CD4-positive, alpha-beta T cell treated with Interleukin-1 beta for 1 hour (primary cell): ENCODE results near the gene ALCAM.
"Not testable (repeated sequence)": the region's sequence is repeated elsewhere in the genome, so short reads cannot be mapped to it uniquely, and the experiment has no call there.

Source experiments
- DNase-seq, 2 donors: peaks; one replicate each; pipeline ENCODE4 v3.0.0-alpha.2; 2020 to 2022

The ALCAM gene

GRCh38 chr3:105537371-105538080, 170.8 kb downstream of the ALCAM start:
- no peak for DNase-seq

- DNase-seq, result no peak
These were observed 171.8 kb downstream of the ALCAM start for GRCh38 chr3:105538483-105538882.

GRCh38 chr3:105539897-105540296, 173.2 kb downstream of the ALCAM start:
- no peak for DNase-seq

- DNase-seq, result no peak
These were observed 175.7 kb downstream of the ALCAM start for GRCh38 chr3:105542282-105543019.

GRCh38 chr3:105545051-105545450, 178.3 kb downstream of the ALCAM start:
- no peak for DNase-seq

GRCh38 chr3:105553851-105554250, 187.1 kb downstream of the ALCAM start:
- DNase-seq, result no peak

DNA sequence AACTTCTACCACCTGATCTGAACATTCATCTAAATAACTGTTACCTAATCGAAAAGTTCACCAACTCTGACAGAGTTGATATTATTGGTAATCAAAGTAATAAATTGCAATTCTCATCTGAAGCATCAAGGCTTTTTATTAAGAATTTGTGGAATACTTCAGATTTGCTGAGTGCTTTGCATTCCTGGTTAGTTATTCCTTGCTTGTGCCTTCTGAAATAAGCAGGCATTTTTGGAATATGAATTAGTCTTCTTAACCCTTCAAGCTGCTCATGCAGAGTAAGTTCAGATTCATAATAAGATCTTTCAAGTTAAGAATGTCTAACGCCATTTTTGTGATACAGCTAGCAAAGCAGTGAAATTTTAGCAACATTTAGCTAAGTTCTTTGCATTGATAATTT, 188.5 kb downstream of the ALCAM start:
- DNase-seq, result no peak

DNA sequence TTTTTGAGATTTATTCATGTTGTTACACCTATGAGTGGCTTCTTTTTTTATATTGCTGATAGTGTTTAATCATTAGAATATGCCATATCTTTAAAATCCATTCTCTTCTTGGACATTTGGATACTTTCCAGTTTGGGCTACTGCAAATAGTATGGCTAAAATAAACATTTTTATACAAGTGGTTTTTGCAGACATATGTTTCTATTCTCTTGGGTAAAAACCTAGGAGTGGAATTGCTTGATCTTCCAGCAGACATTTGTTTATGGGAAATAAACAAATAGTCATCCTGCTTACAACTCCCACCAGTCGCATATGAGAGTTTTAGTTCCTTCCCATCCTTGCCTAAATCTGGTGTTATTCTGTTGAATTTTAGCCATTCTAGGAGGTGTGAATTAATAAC, 193.1 kb downstream of the ALCAM start:
- DNase-seq, result no peak

- DNase-seq, result no peak
These were observed 195.2 kb downstream of the ALCAM start for GRCh38 chr3:105561876-105562275.

- no peak for DNase-seq
These were observed 198.0 kb downstream of the ALCAM start for GRCh38 chr3:105564546-105565288.

DNA sequence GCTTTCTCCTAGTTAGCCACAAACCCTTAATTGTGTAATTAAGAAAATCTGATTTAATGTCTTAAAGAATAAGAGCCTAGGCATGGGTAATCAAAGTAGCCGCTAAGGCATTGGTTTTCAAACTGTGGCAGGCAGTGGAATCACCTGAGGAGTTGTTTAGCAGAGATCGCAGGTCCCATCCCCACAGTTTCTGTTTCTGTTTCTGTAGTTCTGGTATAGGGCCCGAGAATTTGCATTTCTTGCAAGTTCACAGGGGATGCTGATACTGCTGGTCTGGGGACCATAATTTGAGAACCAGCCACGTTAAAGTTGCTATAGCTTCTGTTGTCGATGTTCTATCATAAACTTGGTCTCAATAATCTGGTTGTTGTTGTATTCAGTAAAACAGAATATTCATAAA, 204.3 kb downstream of the ALCAM start:
- DNase-seq, result no peak

DNA sequence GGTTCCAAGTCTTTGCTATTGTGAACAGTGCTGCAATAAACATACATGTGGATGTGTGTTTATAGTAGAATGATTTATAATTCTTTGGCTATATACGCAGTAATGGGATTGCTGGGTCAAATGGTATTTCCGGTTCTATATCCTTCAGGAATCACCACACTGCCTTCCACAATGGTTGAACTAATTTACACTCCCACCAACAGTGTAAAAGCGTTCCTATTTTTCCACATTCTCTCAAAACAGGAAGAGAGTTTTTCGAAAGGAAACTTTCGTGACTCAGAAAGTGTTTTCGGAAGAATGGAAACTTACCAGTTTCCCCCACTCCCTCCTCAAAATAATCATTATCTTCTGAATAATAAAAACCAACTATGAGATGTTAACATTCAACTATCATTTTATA, 205.8 kb downstream of the ALCAM start:
- DNase-seq, result no peak

GRCh38 chr3:105579439-105579838, 212.7 kb downstream of the ALCAM start:
- no peak for DNase-seq

- no peak for DNase-seq
These were observed 213.7 kb downstream of the ALCAM start for GRCh38 chr3:105580296-105580965.

DNA sequence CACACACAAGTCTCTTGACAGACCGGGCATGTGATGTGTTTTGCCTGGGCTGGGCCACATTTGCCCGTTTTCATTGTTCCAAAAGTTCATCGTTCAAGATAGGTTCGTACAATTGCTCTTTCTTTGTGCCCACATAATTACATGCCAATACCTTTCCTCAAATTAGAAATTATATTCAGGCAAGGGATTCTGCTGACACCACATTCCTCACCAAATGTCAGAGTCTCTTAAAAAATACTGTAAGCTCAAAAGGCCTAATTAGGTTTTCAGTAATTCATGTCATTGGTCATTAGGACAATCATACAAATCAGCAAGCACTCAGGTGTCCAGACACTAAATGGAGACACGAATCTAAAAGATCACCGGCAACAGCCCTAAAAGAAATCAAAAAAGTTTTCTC, 215.3 kb downstream of the ALCAM start:
- no peak for DNase-seq

DNA sequence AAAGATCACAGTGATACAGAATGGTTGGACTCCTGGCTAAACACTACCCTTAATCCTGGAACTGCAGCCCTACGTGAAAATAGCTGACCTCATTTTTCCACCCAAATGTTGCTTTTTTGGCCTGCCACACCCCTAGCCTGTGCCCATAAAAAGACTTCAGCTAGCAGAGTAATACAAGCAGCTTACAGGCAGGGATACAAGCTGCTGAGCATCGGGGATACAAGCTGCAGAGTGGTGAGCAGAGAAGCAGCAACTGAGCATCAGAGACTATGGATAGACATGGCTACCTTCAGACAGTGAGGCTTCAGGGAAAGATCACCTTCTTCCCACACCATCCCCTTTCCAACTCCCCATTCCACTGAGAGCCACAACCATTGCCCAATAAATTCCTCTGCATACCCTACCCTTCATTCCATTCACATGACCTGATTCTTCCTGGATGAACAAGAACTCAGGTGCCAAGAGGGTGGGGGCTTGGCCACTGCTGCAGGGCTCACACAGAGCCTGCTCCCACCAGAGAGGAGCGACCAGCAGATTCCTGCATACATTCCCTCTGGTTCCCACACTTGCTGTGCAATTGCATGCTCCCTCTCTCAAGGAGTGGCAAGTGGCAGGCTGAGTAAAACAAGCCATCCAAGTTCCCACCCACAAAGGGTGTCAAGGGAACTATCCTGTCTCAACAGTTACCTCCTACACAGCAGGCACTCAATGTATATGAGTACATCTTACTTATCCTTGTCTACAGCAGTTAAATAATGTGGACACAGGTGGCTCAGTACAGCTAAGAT, 217.5 kb downstream of the ALCAM start:
- no peak for DNase-seq

DNA sequence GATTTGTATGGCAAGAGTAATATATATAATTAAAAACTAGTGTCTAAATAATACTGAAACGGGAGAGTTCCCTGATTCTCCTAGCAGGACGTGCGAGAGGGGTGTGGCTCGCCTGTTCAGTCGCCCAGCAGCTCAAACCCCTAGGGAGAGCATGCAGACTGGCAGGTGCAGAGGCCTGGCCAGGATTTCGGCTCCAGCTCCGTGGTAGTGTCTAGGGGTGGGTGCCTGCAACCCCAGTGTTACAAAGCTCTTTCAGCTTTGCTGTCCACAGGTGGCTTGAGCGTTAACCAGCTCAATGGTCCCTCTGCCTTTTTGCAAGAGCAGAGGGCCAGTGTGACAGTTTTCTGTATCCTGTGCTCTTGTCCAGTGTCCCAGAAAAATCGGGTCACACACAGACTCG, 226.6 kb downstream of the ALCAM start:
- DNase-seq, result no peak

DNA sequence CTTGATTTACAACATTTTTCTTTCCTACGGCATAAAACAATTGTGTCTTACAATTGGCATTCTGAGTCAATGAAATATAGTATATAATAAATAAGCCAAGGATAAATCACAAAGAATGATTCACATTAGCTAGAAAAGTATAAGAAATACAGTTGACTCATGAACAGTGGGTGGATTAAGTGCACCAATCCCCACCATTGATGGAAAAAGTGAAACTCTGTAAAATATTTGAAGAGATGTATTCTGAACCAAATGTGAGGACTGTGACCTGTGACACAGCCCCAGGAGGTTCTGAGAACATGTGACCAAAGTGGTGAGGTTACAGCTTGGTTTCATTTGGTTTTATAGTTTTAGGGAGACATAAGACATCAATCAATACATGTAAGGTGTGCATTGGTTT, 227.5 kb downstream of the ALCAM start:
- DNase-seq, result no peak

DNA sequence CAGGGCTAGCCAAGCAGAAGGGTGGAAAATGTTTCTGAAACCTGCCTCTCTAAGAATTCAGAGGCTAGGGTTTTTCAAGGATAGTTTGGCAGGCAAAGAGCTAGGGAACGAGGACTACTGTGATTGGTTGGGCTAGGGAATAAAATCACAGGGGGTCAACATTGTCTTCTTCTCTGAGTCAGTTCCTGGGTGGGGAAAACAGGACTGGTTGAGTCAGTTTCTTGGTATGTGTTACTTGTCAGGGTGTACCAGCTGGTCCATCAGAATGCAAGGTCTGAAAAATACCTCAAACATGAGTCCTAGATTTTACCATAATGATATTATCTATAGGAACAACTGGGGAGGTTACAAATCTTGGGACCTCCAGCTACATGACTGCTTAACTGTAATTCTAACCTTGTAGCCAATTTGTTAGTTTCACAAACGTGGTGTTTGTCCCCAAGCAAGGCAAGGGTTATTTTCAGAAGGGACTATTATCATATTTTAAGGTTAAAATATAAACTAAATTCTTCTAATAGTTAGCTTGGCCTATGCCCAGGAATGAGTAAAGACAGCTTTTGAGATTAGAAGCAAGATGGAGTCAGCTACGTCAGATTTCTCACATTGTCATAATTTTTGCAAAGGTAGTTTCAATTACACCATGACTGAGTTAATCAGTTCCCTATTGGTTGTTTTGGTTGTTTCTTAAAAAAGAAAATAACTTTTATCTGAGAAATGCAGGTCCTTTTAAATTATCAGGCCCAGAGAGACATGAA, 231.5 kb downstream of the ALCAM start:
- no peak for DNase-seq

DNA sequence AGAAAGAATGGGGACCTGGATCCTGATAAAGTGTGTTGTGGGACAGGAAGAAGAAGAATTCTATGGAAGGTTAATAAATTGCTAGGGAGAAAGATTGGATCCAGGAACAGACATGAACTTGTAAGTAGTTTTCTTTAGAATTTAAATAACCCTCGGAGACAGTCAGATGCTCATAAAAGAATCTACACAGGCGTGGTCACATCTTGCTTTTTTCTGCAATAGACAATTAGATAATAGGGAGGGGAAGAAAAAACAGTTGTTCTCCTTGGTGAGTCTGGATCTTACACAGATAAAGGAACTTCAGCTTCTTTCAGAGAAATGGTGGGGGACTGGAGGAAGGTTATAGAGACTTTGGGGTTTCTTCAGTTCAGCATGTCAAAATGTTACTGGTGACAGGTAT, 232.6 kb downstream of the ALCAM start:
- DNase-seq, result no peak

DNA sequence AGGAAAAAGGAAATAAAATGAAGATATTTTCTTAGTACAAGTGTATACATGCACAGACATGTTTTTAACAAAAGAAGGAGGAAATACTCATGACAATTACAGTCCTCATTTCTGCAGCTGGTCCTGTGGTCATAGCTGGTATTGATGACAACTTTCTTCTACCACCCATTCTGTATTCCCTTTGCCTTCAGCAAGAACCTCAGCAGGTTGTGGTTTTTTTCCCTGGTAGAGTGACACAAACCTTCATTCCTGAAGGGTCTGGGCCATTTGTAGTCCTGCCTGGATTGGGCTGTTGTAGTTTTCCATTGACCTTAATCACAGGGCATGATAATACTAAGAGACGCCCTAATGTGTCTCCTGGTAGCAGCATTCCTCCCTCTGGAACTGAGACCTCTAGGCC, 235.0 kb downstream of the ALCAM start:
- DNase-seq, result not testable (repeated sequence)

GRCh38 chr3:105602286-105602685, 235.6 kb downstream of the ALCAM start:
- DNase-seq, result not testable (repeated sequence)
